ENCODE results near the gene DNAJB11.

The DNAJB11 gene

DNA sequence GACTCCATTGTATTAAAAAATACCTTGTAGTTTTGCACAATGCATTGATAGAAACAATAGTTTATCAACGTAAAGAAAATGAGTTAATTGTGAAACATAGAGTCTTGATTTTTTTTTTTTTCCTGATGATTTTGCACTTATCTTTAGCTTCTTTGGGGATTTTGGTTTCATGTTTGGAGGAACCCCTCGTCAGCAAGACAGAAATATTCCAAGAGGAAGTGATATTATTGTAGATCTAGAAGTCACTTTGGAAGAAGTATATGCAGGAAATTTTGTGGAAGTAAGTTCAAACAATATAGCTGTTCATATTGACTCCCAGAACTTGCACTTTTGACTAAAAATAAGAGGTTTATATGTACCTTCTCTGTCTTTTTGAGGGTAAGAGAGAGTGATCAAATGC is 7.0 kb downstream of the DNAJB11 start:
- TF ChIP-seq ZNF70 (CRISPR knock-in tag; IDR thresholded peaks at IDR 0.05) (no peak), TOX (CRISPR knock-in tag; IDR thresholded peaks at IDR 0.05; ENCODE audit: borderline replicate concordance) (no peak), GLIS3 (CRISPR knock-in tag; IDR thresholded peaks at IDR 0.05) (no peak), ZNF8 (CRISPR knock-in tag; IDR thresholded peaks at IDR 0.05) (no peak), ZC3H10 (CRISPR knock-in tag; IDR thresholded peaks at IDR 0.05) (no peak), OSR1 (CRISPR knock-in tag; IDR thresholded peaks at IDR 0.05) (no peak), CSRNP3 (CRISPR knock-in tag; IDR thresholded peaks at IDR 0.05) (no peak), ZFP30 (CRISPR knock-in tag; IDR thresholded peaks at IDR 0.05) (no peak), ESRRG (CRISPR knock-in tag; IDR thresholded peaks at IDR 0.05) (no peak), ARNTL (CRISPR knock-in tag; IDR thresholded peaks at IDR 0.05; ENCODE audit: borderline replicate concordance, low read depth) (no peak), BACH2 (CRISPR knock-in tag; IDR thresholded peaks at IDR 0.05; ENCODE audit: borderline replicate concordance) (no peak)
- no peak for ATAC-seq

DNA sequence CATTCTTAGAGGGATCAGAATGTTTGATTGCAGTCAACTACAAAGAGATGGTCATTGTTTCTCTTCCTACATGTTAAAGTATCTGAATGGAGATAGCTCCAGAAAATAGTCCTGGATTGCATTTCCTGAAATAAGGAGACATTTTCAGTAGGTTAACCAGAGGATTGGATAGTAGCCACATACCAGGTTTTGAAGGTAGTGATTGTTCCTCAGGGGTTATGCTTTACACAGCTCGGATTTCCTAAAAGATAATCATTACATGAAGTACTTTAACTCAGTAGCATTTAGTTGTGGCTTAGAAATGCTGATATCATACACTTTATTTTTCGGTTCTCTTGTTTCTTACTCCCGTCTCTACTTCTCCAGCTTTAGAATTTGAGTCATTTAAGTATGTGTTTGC is 10.3 kb downstream of the DNAJB11 start:
- TF ChIP-seq RARB (CRISPR knock-in tag; IDR thresholded peaks at IDR 0.05) (no peak), ARNTL (CRISPR knock-in tag; IDR thresholded peaks at IDR 0.05; ENCODE audit: borderline replicate concordance, low read depth) (no peak)
- TF ChIP-seq, protein P1, sequence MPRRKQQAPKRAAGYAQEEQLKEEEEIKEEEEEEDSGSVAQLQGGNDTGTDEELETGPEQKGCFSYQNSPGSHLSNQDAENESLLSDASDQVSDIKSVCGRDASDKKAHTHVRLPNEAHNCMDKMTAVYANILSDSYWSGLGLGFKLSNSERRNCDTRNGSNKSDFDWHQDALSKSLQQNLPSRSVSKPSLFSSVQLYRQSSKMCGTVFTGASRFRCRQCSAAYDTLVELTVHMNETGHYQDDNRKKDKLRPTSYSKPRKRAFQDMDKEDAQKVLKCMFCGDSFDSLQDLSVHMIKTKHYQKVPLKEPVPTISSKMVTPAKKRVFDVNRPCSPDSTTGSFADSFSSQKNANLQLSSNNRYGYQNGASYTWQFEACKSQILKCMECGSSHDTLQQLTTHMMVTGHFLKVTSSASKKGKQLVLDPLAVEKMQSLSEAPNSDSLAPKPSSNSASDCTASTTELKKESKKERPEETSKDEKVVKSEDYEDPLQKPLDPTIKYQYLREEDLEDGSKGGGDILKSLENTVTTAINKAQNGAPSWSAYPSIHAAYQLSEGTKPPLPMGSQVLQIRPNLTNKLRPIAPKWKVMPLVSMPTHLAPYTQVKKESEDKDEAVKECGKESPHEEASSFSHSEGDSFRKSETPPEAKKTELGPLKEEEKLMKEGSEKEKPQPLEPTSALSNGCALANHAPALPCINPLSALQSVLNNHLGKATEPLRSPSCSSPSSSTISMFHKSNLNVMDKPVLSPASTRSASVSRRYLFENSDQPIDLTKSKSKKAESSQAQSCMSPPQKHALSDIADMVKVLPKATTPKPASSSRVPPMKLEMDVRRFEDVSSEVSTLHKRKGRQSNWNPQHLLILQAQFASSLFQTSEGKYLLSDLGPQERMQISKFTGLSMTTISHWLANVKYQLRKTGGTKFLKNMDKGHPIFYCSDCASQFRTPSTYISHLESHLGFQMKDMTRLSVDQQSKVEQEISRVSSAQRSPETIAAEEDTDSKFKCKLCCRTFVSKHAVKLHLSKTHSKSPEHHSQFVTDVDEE (CRISPR knock-in tag; IDR thresholded peaks at IDR 0.05) = no peak
- ATAC-seq = no peak

DNA sequence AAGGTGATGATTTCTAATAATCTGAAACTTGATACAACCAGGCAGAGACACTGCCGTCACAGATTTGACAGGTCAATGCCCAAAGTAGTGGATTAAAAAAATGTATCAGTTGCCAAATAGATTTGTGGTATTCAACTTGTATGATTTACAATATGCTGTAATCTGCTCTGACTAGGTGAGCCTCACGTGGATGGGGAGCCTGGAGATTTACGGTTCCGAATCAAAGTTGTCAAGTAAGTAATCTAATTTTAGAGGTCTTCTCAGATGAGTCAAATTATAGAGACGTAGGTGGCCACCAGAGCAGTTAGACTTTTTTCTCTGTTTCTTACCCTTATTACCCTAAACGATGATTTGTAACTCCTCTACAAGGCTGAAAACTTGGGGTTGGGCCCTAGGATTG is 12.0 kb downstream of the DNAJB11 start:
- no peak for ATAC-seq
- TF ChIP-seq ISL1 (CRISPR knock-in tag; IDR thresholded peaks at IDR 0.05) (no peak), TCF4 (CRISPR knock-in tag; IDR thresholded peaks at IDR 0.05; ENCODE audit: borderline replicate concordance) (no peak), ZNF8 (CRISPR knock-in tag; IDR thresholded peaks at IDR 0.05) (no peak), PATZ1 (CRISPR knock-in tag; IDR thresholded peaks at IDR 0.05; ENCODE audit: borderline replicate concordance) (no peak), ARNTL (CRISPR knock-in tag; IDR thresholded peaks at IDR 0.05; ENCODE audit: borderline replicate concordance, low read depth) (no peak), TOX (CRISPR knock-in tag; IDR thresholded peaks at IDR 0.05; ENCODE audit: borderline replicate concordance) (no peak), ZC3H10 (CRISPR knock-in tag; IDR thresholded peaks at IDR 0.05) (no peak), PPARA (CRISPR knock-in tag; IDR thresholded peaks at IDR 0.05; ENCODE audit: borderline replicate concordance) (no peak), CSDC2 (CRISPR knock-in tag; IDR thresholded peaks at IDR 0.05) (no peak), CSRNP3 (CRISPR knock-in tag; IDR thresholded peaks at IDR 0.05) (no peak), ZFP3 (CRISPR knock-in tag; IDR thresholded peaks at IDR 0.05) (no peak), GLIS3 (CRISPR knock-in tag; IDR thresholded peaks at IDR 0.05) (no peak), SNAI2 (CRISPR knock-in tag; IDR thresholded peaks at IDR 0.05) (no peak), ZNF70 (CRISPR knock-in tag; IDR thresholded peaks at IDR 0.05) (no peak), OSR1 (CRISPR knock-in tag; IDR thresholded peaks at IDR 0.05) (no peak), ZNF565 (CRISPR knock-in tag; conservative IDR thresholded peaks at IDR 0.05; ENCODE audit: low read depth) (no peak), ZFP30 (CRISPR knock-in tag; IDR thresholded peaks at IDR 0.05) (no peak), RARB (CRISPR knock-in tag; IDR thresholded peaks at IDR 0.05) (no peak)
- TF ChIP-seq, protein P2, sequence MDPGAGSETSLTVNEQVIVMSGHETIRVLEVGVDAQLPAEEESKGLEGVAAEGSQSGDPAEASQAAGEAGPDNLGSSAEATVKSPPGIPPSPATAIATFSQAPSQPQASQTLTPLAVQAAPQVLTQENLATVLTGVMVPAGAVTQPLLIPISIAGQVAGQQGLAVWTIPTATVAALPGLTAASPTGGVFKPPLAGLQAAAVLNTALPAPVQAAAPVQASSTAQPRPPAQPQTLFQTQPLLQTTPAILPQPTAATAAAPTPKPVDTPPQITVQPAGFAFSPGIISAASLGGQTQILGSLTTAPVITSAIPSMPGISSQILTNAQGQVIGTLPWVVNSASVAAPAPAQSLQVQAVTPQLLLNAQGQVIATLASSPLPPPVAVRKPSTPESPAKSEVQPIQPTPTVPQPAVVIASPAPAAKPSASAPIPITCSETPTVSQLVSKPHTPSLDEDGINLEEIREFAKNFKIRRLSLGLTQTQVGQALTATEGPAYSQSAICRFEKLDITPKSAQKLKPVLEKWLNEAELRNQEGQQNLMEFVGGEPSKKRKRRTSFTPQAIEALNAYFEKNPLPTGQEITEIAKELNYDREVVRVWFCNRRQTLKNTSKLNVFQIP (CRISPR knock-in tag; IDR thresholded peaks at IDR 0.05; ENCODE audit: borderline replicate concordance, low read depth) = no peak

Measured in SK-N-SH treated with all-trans-retinoic acid at 6 μM for 48 hours (cell line).